SKM-1 (cell line): Measurements from ENCODE around the gene MFSD8.
"Not testable (repeated sequence)": the region's sequence is repeated elsewhere in the genome, so short reads cannot be mapped to it uniquely, and the experiment has no call there.

Source experiments
- DNase-seq: peaks from one replicate; lab custom pipeline; 2025; ENCODE audit not compliant: unreplicated experiment; lab: John Stamatoyannopoulos, UW

The MFSD8 gene

DNA sequence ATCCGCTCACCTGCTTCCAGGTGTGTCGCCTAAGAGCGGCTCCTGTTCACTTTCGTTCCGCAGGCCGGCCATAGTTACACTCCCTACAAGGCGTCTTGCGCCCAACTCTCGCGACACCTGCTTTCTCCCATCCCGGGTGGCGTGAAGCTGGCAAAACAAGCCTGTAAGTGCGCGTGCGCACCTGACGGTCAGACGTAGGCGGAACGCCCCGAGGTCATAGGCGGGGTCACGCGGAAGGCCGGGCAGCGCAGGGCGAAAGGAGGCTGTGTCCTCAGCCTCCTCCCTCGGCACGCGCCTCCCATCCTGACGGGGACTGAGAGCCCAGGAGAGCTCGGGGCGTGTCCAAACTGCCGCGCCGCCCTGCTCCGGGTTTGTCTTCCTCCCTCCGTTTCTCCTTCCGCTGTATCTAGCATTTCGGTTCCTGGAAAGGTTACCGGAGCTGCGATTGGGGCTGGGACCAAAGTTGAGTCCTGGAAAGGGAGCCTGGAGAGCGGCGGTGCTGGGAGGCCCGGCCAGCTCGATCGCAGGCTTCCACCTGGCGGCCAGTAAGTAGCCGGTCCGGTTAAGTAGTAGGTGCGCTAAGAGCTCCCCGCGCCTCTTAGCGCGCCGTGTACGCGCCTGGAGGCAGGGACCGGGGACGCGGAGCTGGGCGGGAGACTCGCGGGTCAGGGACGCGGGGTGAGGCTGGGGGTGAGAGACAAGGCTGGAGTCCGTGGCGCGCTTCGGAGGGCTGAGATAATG lies at the start of gene MFSD8, which contains the start of gene ABHD18:
TSS of gene MFSD8 (minus strand) at position 112 of the 741 bp plus-strand sequence. CDS start at position 72, 40 bp downstream.
TSS of gene ABHD18 (plus strand) at position 345 of the 741 bp plus-strand sequence. CDS start 17,550 bp downstream, outside the sequence.
- peak; percentile 98 for DNase-seq

DNA sequence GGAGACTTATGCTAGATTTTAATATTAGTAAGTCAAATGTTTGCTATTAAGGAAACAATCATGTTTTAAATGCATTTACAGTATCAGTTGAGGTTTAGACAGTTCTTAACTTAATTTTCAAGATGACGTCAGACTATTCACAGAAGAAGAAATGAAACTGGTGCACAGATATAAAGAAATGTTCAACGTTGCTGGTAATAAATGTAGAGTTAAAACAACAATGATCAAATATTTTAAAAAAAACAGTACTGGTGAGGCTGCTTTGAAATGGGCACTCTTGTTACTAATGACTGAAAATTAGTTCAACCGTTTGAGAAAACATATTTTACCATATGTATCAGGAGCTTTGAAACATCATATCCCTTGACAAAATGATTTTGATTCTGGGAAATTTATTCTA lies 44.5 kb upstream of the MFSD8 start:
- DNase-seq, result no peak

- no peak for DNase-seq
These were observed 41.6 kb upstream of the MFSD8 start for GRCh38 chr4:128006592-128006991.

GRCh38 chr4:127997534-127998388 lies 32.8 kb upstream of the MFSD8 start:
- no peak for DNase-seq

GRCh38 chr4:127996521-127996920 lies 31.5 kb upstream of the MFSD8 start:
- not testable (repeated sequence) for DNase-seq

DNA sequence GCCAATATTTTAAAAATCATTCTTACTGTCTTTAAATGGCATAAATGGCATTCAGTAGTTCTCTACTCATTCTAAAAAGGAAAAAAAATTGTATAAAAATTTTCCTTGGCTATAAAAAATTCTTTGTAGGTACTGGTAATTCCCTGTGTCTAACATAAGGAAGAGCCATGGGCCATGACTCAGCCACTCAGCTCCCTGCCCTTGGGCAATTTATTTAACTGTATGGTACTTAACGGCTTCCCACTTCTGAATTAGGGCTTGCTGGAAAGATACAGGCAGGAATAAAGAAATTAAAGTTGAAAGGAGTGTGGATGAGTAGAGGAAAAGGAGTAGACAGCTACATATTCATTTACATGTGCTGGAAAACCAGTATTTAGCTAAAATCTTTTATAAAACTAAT lies 30.8 kb upstream of the MFSD8 start:
- DNase-seq, result no peak

DNA sequence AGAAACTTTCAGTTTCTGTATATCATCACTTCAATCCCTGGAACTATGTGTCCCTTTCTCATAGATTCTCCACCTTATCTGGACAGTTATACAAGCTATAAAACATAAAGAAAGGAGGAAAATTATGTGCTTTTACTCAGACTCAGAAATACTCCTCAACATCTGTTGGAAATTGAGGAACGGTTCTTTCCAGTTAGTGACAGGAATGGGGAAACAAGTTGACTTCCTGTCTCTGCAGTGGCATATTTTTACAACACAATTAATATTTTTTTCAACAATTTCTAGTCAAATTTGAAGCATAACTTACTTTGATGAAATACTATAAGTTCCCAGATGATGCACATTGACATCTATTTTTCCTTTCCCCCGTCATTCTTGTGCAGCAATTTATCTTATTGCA lies 28.2 kb upstream of the MFSD8 start:
- DNase-seq, result no peak

DNA sequence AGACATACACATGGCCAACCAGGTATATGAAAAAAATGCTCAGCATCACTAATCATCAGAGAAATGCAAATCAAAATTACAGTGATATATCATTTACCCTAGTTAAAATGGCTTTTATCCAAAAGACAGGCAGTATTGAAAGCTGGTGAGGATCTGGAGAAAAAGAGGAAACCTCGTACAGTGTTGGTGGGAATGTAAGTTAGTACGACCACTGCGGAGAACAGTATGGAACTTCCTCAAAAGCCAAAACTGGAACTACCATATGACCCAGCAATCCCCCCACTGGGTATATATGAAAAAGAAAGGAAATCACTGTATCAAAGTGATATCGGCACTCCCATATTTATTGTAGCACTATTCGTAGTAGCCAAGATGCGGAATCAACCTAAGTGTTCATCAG lies 23.7 kb upstream of the MFSD8 start:
- DNase-seq, result no peak

DNA sequence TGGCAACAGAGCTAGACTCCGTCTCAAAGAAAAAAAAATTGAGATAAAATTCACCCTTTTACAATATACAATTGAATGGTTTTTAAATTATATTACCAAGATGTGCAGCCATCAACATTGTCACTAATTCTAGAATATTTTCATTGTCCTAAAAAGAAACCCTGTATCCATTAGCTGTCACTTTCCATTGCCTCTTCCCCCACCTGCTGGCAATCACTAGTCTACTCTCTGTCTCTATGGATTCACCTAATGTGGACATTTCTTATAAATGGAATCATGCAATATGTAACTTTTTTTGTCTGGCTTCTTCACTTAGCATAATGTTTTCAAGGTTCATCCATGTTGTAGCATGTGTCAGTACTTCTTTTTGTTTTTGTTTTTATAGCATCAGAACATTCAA lies 21.0 kb upstream of the MFSD8 start:
- DNase-seq, result no peak

DNA sequence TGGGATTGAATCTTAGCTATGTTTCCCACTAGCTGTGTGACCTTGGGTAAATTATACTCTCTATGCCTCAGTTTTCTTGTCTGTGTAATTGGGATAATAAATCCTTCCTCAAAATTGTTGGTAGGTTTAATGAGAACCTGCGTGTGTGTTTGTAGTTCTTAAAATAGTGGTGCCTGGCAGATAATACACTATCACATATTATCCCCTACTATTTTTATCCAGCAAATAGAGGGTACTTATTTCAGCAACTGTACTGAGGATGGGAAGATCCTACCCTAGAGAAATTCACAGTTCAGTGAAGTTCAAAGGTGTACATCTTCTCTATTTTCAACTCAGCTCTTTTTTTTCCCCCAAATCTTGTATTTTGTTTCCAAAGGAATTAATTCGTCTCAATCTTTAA lies 17.5 kb upstream of the MFSD8 start:
- no peak for DNase-seq

GRCh38 chr4:127978930-127979329 lies 14.0 kb upstream of the MFSD8 start:
- DNase-seq, result no peak

- DNase-seq, result no peak
These were observed 10.3 kb upstream of the MFSD8 start for GRCh38 chr4:127975121-127975770.

DNA sequence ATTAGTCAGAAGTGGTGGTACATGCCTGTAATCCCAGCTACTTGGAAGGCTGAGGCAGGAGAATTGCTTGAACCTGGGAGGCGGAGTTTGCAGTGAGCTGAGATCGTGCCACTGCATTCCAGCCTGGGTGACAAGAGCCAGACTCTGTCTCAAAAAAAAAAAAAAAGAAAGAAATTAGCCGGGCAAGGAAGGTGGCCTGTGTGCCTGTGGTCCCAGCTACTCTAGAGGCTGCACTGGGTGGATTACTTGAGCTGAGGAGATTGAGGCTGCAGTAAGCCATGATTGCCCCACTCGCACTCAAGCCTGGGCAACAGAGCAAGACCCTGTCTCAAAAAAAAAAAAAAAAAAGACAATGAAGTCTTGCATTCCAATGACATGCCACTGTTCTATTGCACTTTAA lies 6.0 kb upstream of the MFSD8 start:
- DNase-seq, result not testable (repeated sequence)

DNA sequence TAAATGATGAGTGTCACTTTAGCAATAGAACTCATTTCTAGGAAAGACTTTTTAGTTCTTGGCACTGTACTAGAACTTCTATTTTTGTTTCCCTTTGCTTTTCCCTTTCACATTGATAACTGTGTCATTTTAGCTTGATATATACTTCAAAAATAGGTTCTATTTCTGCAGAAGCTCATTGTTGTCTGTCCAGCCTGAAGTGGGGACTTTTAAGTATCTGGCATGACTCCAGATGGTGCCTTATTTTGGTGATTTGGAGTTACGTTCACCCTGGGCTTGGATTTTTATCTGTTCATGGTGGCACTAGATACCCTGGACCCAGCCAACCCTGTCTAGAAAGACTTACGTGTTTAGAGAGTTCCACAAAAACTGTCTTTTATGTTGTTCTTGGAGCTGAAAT lies 3.6 kb upstream of the MFSD8 start:
- DNase-seq, result no peak

DNA sequence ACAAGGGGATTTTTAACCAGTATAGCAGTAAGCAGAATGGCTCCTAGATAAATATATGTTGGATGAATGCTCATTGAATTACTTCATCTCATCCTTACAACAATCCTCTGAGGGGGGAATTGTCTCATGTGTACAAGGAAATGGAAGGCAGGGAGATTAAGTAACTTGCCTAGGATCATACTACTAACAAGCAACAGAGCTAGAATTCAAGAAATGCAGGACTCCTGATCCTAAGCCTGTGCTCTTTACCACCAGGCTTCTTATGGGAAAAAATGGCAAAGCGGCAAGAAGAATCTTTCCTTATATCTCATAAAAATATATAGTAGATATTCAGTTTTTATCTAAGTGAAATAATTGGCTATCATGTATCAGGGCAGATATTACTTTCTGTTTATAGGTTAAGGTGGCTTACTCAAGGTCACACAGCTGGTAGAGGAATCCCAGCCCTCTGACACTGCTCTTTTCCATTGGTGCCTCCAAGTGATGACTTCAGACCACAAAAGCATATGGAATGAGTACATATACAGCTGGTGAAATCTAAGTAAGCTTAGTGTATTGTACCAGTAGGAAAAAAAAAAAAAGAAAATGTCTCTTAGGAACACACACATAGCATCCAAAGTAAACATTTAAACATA lies 2.3 kb upstream of the MFSD8 start:
- no peak for DNase-seq

DNA sequence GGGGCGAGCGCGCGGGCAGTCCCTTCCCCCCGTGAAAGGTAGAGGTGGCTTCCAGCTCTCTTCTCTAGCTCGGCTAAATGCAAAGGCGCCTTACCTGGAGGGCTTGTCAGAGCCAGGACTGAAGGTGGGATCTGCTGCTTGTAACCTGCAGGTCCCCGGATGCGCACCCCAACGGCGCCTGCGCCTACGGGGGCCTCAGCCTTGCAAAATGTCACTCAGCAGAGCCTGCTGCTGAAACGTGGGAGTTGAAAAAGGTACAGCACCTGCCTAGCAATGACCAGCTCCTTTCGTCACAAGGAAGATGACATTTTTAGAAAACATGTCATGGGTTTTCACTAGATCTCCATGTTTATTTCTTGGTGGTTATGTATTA lies 816 bp upstream of the MFSD8 start:
- no peak for DNase-seq

GRCh38 chr4:127964426-127965061 lies 429 bp downstream of the MFSD8 start:
- not testable (repeated sequence) for DNase-seq

DNA sequence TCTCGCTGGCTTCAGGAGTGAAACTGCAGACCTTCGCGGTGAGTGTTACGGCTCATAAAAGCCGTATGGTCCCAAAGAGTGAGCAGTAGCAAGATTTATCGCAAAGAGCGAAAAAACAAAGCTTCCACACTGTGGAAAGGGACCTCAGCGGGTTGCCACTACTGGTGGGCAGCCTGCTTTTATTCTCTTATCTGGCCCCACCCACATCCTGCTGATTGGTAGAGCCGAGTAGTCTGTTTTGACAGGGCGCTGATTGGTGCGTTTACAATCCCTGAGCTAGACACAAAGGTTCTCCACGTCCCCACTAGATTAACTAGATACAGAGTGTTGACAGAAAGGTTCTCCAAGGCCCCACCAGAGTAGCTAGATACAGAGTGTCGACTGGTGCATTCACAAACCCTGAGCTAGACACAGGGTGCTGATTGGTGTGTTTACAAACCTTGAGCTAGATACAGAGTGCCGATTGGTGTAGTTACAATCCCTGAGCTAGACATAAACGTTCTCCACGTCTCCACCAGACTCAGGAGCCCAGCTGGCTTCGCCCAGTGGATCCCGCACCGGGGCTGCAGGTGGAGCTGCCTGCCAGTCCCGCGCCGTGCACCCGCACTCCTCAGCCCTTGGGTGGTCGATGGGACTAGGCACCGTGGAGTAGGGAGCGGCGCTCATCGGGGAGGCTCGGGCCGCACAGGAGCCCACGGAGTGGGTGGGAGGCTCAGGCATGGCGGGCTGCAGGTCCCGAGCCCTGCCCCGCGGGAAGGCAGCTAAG lies 1.2 kb downstream of the MFSD8 start:
- DNase-seq, result not testable (repeated sequence)

GRCh38 chr4:127959794-127960193 lies 5.2 kb downstream of the MFSD8 start:
- no peak for DNase-seq

GRCh38 chr4:127957105-127957504 lies 7.9 kb downstream of the MFSD8 start:
- no peak for DNase-seq
